Esophagus squamous epithelium (tissue), 5 donors: ENCODE measurements around the gene MYO15B. TPM values are rescaled to one million over a fixed set of nuclear protein-coding genes. Genes with fewer than 3 reads are reported as not detected.

Experiments
- DNase-seq: peaks from one replicate; lab custom pipeline; 2025; lab: John Stamatoyannopoulos, UW
- H3K27ac ChIP-seq, 4 donors: fragments of 200-600 bp; sonication (generic); one replicate each; pipeline ENCODE4 v1.5.1; 2016 to 2019; ENCODE audit warnings: mild to moderate bottlenecking in 1 of 4
- H3K27me3 ChIP-seq, 4 donors: fragments of 200-600 bp; sonication (generic); 1 replicate in 3 of 4; 2 replicates in 1 of 4; pipeline versions ENCODE4 v1.5.1 to v1.6.0; 2017 to 2021; ENCODE audit warnings: antibody characterized with exemption in 1 of 4
- H3K36me3 ChIP-seq, 3 donors: fragments of 200-600 bp; sonication (generic); one replicate each; pipeline ENCODE4 v1.5.1; 2016 to 2019
- H3K4me1 ChIP-seq, 3 donors: fragments of 200-600 bp; sonication (generic); one replicate each; pipeline ENCODE4 v1.5.1; 2017 to 2019
- H3K4me3 ChIP-seq, 4 donors: fragments of 200-600 bp; sonication (generic); 1 replicate in 3 of 4; 2 replicates in 1 of 4; pipeline ENCODE4 v1.5.1; 2016 to 2019; ENCODE audit warnings: mild to moderate bottlenecking in 2 of 4, moderate library complexity in 1 of 4
- H3K9me3 ChIP-seq, 3 donors: fragments of 200-600 bp; sonication (generic); one replicate each; pipeline ENCODE4 v1.5.1; 2016 to 2019
- POLR2A ChIP-seq, 4 donors: fragments of 450-650 bp; IDR thresholded peaks; one replicate each; pipeline ENCODE4 v1.6.1; 2017; ENCODE audit warnings: antibody characterized with exemption in 4 of 4, mild to moderate bottlenecking in 4 of 4, moderate library complexity in 3 of 4
- WGBS, 2 donors: methylation state at CpG; one replicate each; pipeline ENCODE4 v1.1.5; 2018; 5-methylcytosine and 5-hydroxymethylcytosine counted together
- intact Hi-C: fragments of 100-400 bp; cut with DNase I; formaldehyde crosslinking; loops from one replicate; pipeline ENCODE4 v1.15.0; 2022
- total RNA-seq, 4 donors: library from RNA; depleted of rRNA; stranded (reverse); fragments of >200 nt; gene quantifications; one replicate each; pipeline ENCODE4 v1.1.0, GENCODE V29; 2016
- TF ChIP-seq, protein P1 (sequence below), 6 experiments: fragments of 450-650 bp in 4 of 6; fragments of 200-600 bp in 2 of 6; sonication (generic) in 2 of 6; IDR thresholded peaks; one replicate each; pipeline ENCODE4 v1.5.1; 2016 to 2019; ENCODE audit warnings: antibody characterized with exemption in 6 of 6, mild to moderate bottlenecking in 4 of 6, moderate library complexity in 4 of 6
- donor health status: DM: yes; HTN: yes; CAD: no.

MYO15B gene
- total RNA-seq, 4 donors from 2014 or later, result 6.3 to 60.7 (median 10.4) TPM

DNA sequence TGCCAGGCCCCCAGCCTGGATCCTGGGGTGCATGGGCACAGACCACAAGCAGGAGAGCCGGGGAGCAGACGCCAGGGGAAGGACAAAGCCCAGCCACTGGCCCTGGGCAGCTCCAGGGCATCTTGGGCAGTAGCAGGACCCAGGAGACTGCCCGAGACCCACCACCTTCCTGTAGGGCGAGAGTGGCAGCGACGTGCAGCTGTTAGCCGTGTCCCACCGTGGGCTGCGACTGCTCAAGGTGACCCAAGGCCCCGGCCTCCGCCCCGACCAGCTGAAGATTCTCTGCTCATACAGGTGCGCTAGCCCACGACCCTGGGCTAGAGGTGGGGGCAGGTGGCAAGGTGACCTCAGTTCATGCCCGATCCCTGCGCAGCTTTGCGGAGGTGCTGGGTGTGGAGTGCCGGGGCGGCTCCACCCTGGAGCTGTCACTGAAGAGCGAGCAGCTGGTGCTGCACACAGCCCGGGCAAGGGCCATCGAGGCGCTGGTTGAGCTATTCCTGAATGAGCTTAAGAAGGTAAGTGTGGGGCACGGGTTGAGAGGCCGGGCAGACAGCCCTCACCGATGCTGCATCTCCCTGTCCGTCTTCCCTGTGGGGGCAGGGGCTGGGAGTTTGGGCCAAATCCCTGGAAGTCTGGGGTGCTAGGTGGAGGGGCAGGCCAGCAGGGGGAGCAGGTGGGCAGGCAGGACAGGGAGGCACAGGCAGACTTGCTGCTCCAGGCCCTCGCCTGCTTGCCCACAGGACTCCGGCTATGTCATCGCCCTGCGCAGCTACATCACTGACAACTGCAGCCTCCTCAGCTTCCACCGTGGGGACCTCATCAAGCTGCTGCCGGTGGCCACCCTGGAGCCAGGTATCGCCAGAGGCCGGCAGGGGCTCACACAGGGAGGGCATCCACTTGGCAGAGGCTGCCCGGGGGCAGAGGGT is 32.2 kb downstream of the MYO15B start:
- H3K4me3 ChIP-seq, result no peak overlapping the region
- no peak for TF ChIP-seq POLR2A (IDR thresholded peaks at IDR 0.05)
- TF ChIP-seq, protein P1, sequence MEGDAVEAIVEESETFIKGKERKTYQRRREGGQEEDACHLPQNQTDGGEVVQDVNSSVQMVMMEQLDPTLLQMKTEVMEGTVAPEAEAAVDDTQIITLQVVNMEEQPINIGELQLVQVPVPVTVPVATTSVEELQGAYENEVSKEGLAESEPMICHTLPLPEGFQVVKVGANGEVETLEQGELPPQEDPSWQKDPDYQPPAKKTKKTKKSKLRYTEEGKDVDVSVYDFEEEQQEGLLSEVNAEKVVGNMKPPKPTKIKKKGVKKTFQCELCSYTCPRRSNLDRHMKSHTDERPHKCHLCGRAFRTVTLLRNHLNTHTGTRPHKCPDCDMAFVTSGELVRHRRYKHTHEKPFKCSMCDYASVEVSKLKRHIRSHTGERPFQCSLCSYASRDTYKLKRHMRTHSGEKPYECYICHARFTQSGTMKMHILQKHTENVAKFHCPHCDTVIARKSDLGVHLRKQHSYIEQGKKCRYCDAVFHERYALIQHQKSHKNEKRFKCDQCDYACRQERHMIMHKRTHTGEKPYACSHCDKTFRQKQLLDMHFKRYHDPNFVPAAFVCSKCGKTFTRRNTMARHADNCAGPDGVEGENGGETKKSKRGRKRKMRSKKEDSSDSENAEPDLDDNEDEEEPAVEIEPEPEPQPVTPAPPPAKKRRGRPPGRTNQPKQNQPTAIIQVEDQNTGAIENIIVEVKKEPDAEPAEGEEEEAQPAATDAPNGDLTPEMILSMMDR (IDR thresholded peaks at IDR 0.05), result peak in 2 of 6 experiments; percentile 8 to 37
- no peak for DNase-seq

GRCh38 chr17:75621489-75621888 is 33.9 kb downstream of the MYO15B start:
- no peak for DNase-seq
- no CpG with 5 or more reads among the region's 4 CpGs for WGBS, 2 donors
- Histone ChIP-seq H3K36me3 (peaks cover 0 to 86% (median 8%) of the 10 kb centered on the region in 3 donors), H3K4me3 (no peak overlapping the region), H3K27me3 (no peaks in the 10 kb centered on the region), H3K27ac (no peak overlapping the region), H3K9me3 (no peaks in the 10 kb centered on the region), H3K4me1 (no peaks in the 10 kb centered on the region)
- TF ChIP-seq, protein P1 (IDR thresholded peaks at IDR 0.05), result no peak
- TF ChIP-seq POLR2A (IDR thresholded peaks at IDR 0.05), result no peak
- intact Hi-C loops, result no loop called here

More for the DNA sequence above, 32.2 kb downstream of the MYO15B start:
- WGBS, 2 donors, result 68 to 100% methylated on average over 2 to 8 of the region's 36 CpGs
- intact Hi-C loops, result no loop called here
- peaks cover 0 to 86% (median under 1%) of the 10 kb centered on the region in 3 donors for H3K36me3 ChIP-seq
- no peak overlapping the region for H3K27ac ChIP-seq
- no peaks in the 10 kb centered on the region for H3K9me3 ChIP-seq
- no peaks in the 10 kb centered on the region for H3K27me3 ChIP-seq
- no peaks in the 10 kb centered on the region for H3K4me1 ChIP-seq

DNA sequence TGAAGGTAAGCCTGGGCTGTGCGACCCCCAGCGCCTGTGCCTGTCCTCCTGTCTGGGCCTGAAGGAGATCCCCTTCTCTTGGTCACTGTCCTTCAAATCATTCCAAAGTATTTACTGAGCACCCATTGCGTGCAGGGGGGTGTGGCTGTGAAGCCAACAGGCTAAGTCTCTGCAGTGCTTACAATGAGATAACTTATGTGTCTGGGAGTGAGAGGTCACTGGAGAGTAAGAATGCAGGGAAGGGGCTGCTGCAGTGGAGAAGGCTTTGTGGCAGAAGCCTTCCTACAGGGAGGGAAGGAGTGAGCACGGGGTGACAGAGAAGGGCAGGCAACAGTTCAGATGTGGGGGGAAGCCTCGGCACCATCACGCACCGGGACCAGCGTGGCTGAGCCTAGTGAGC is 34.5 kb downstream of the MYO15B start:
- no peak for TF ChIP-seq POLR2A (IDR thresholded peaks at IDR 0.05)
- TF ChIP-seq, protein P1 (IDR thresholded peaks at IDR 0.05), result no peak
- Histone ChIP-seq H3K27ac (no peak overlapping the region), H3K27me3 (no peaks in the 10 kb centered on the region), H3K36me3 (peaks cover 0 to 86% (median 8%) of the 10 kb centered on the region in 3 donors), H3K9me3 (no peaks in the 10 kb centered on the region), H3K4me1 (no peaks in the 10 kb centered on the region), H3K4me3 (no peak overlapping the region)
- 79 to 84% methylated on average over 5 of the region's 8 CpGs for WGBS, 2 donors
- no peak for DNase-seq
- intact Hi-C loops, result no loop called here

- peaks cover 0 to 86% (median 8%) of the 10 kb centered on the region in 3 donors for H3K36me3 ChIP-seq
- WGBS, 2 donors, result 84 to 86% methylated on average over 12 to 15 of the region's 15 CpGs
- no peak overlapping the region for H3K27ac ChIP-seq
- no peaks in the 10 kb centered on the region for H3K4me1 ChIP-seq
- H3K4me3 ChIP-seq, result no peak overlapping the region
- DNase-seq, result no peak
- no peaks in the 10 kb centered on the region for H3K27me3 ChIP-seq
- H3K9me3 ChIP-seq, result no peaks in the 10 kb centered on the region
- intact Hi-C loops, result no loop called here
- TF ChIP-seq, protein P1 (IDR thresholded peaks at IDR 0.05), result no peak
- TF ChIP-seq POLR2A (IDR thresholded peaks at IDR 0.05), result no peak
Observed at GRCh38 chr17:75622771-75623273, 35.2 kb downstream of the MYO15B start.

GRCh38 chr17:75623386-75623785 is 35.8 kb downstream of the MYO15B start:
- H3K4me1 ChIP-seq, result no peaks in the 10 kb centered on the region
- DNase-seq, result no peak
- no peak overlapping the region for H3K4me3 ChIP-seq
- no peak for TF ChIP-seq POLR2A (IDR thresholded peaks at IDR 0.05)
- TF ChIP-seq, protein P1 (IDR thresholded peaks at IDR 0.05), result no peak
- H3K9me3 ChIP-seq, result no peaks in the 10 kb centered on the region
- 76 to 90% methylated on average over 9 of the region's 9 CpGs for WGBS, 2 donors
- H3K36me3 ChIP-seq, result peaks cover 0 to 86% (median 8%) of the 10 kb centered on the region in 3 donors
- H3K27me3 ChIP-seq, result no peaks in the 10 kb centered on the region
- H3K27ac ChIP-seq, result no peak overlapping the region
- intact Hi-C loops, result no loop called here
